Neutrophil (primary cell): ENCODE measurements around the gene ZNF492.

Experiments used
- H3K27ac ChIP-seq: fragments of 200-600 bp; sonication (generic); 2 replicates; pipeline ENCODE4 v1.5.1; 2016; ENCODE audit warnings: mild to moderate bottlenecking, moderate library complexity
- H3K27me3 ChIP-seq: fragments of 200-600 bp; sonication (generic); 2 replicates; pipeline ENCODE4 v1.6.0; 2016; ENCODE audit warnings: mild to moderate bottlenecking
- H3K36me3 ChIP-seq: fragments of 200-600 bp; sonication (generic); 2 replicates; pipeline ENCODE4 v1.5.1; 2017
- H3K4me1 ChIP-seq, 2 experiments: fragments of 200-600 bp in 1 of 2; sonication (generic) in 1 of 2; 1 replicate in 1 of 2; 2 replicates in 1 of 2; pipeline versions ENCODE4 v1.5.1 to v1.6.1; 2013 to 2016; ENCODE audit warnings: low read depth in 1 of 2, low read length in 1 of 2, mild to moderate bottlenecking in 1 of 2, moderate library complexity in 1 of 2; ENCODE audit not compliant: control insufficient read depth in 1 of 2, insufficient read depth in 1 of 2
- H3K4me3 ChIP-seq, 2 experiments: fragments of 200-600 bp in 1 of 2; sonication (generic) in 1 of 2; 1 replicate in 1 of 2; 2 replicates in 1 of 2; pipeline ENCODE4 v1.5.1; 2013 to 2016; ENCODE audit warnings: low read depth in 1 of 2, low read length in 1 of 2, mild to moderate bottlenecking in 1 of 2, moderate library complexity in 1 of 2
- H3K9me3 ChIP-seq: fragments of 200-600 bp; sonication (generic); 2 replicates; pipeline ENCODE4 v1.5.1; 2016
- CTCF ChIP-seq: fragments of 200-600 bp; sonication (generic); IDR thresholded peaks from 2 replicates; pipeline ENCODE4 v1.5.1; 2016; ENCODE audit warnings: antibody characterized with exemption

ZNF492 gene

GRCh38 chr19:22602631-22603272 is 31.4 kb upstream of the ZNF492 start:
- Histone ChIP-seq H3K27me3 (no peaks in the 10 kb centered on the region), H3K9me3 (no peaks in the 10 kb centered on the region), H3K4me1 (no peaks in the 10 kb centered on the region), H3K36me3 (no peaks in the 10 kb centered on the region), H3K4me3 (no peak overlapping the region), H3K27ac (no peak overlapping the region)
- TF ChIP-seq CTCF = no peak

GRCh38 chr19:22603518-22604440 is 30.3 kb upstream of the ZNF492 start:
- H3K4me3 ChIP-seq = no peak overlapping the region
- no peaks in the 10 kb centered on the region for H3K9me3 ChIP-seq
- TF ChIP-seq CTCF = no peak
- H3K27me3 ChIP-seq = no peaks in the 10 kb centered on the region
- no peak overlapping the region for H3K27ac ChIP-seq
- no peaks in the 10 kb centered on the region for H3K36me3 ChIP-seq
- H3K4me1 ChIP-seq = no peaks in the 10 kb centered on the region

GRCh38 chr19:22604571-22605274 is 29.4 kb upstream of the ZNF492 start:
- H3K9me3 ChIP-seq = peaks cover 3% of the 10 kb centered on the region
- no peaks in the 10 kb centered on the region for H3K4me1 ChIP-seq
- no peaks in the 10 kb centered on the region for H3K36me3 ChIP-seq
- H3K27me3 ChIP-seq = no peaks in the 10 kb centered on the region
- TF ChIP-seq CTCF = no peak
- H3K27ac ChIP-seq = no peak overlapping the region
- H3K4me3 ChIP-seq = no peak overlapping the region

DNA sequence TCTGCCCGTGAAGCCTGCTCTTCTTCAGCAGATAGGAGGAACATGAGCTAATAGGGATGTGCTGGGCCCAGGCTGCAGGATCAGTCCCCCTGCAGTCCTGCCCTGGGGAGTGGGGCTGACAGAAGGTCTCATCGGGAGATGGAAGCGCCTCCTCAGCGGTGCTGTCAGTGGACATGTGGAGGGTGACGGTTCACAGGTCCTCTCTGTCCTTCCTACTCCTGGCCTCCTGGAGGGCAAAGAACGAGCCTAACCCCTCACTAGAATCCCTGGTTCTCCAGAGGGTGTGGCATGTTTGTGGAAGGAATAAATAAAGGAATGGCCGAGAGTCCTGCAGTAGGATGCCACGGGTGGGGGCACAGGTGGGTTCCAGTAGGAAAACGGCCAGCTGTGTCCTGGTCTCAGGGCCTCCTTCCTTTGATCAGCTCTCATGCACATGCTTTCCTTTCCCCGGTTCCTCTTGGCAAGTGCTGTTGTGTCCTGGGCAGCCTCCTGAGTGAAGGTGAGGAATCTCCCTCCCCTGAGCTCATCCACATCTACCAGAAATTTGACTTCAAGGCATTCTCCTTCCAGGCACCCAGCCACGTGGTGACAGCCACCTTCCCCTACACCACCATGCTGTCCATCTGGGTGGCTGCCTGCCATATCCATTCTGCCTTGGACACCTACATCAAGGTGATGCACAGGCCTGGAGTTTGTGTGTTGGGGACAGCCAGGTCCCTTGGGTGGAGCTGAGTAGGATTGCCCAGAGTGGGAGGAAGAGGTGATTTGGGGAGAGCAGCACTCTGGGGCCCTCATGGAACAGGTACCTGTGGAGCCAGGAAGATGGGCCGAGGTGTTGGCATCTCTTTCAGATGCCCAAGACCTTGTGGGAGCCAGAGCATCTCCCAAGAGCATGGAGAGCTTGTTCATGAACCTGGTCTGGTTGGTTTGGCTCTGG is 28.6 kb upstream of the ZNF492 start:
- TF ChIP-seq CTCF = no peak

GRCh38 chr19:22606212-22606553 is 27.9 kb upstream of the ZNF492 start:
- no peaks in the 10 kb centered on the region for H3K36me3 ChIP-seq
- peaks cover 3% of the 10 kb centered on the region for H3K9me3 ChIP-seq
- no peak for TF ChIP-seq CTCF
- no peak overlapping the region for H3K4me3 ChIP-seq
- no peaks in the 10 kb centered on the region for H3K4me1 ChIP-seq
- H3K27me3 ChIP-seq = no peaks in the 10 kb centered on the region
- H3K27ac ChIP-seq = no peak overlapping the region

More for the DNA sequence above, 28.6 kb upstream of the ZNF492 start:
- no peaks in the 10 kb centered on the region for H3K27me3 ChIP-seq
- no peak overlapping the region for H3K27ac ChIP-seq
- no peaks in the 10 kb centered on the region for H3K4me1 ChIP-seq
- H3K9me3 ChIP-seq = peaks cover 3% of the 10 kb centered on the region
- no peaks in the 10 kb centered on the region for H3K36me3 ChIP-seq
- H3K4me3 ChIP-seq = no peak overlapping the region
